AG09309 (cell line): ENCODE measurements around the gene TBC1D22B.

Experiments used
- DNase-seq: peaks from one replicate; pipeline ENCODE4 v3.0.0-alpha.2; 2010; ENCODE audit warnings: low read depth
- H3K4me3 ChIP-seq: 2 replicates; pipeline ENCODE4 v1.5.1; 2011; ENCODE audit warnings: mild to moderate bottlenecking, low read depth, low read length, moderate library complexity; ENCODE audit not compliant: control insufficient read depth
- CTCF ChIP-seq: IDR thresholded peaks from 2 replicates; pipeline ENCODE4 v1.5.1; 2011; ENCODE audit warnings: mild to moderate bottlenecking, low read depth, low read length, inconsistent platforms; ENCODE audit not compliant: insufficient read depth, control insufficient read depth; ENCODE audit errors: missing control alignments

The TBC1D22B gene

DNA sequence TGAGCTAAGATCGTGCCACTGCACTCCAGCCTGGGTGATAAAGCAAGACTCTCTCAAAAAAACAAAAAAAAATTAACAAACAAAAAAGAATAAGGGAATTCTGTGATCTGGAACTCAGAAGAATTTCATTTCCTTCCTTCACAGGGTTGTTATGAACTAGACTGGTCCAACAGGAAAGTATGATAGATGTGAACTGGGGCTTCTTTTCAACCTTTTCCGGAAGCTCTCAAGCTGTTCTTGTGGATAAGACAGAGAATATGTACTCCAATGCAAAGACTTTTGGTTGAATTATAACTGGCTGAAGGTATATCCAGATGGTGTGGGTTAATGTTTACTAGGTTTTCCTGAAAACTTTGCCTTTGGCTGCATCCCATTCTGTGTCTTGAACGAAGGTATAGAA is 101.5 kb downstream of the TBC1D22B start:
- TF ChIP-seq CTCF = no peak
- no peak overlapping the region for H3K4me3 ChIP-seq
- no peak for DNase-seq

- TF ChIP-seq CTCF = no peak
- no peak for DNase-seq
- no peak overlapping the region for H3K4me3 ChIP-seq
Measured at GRCh38 chr6:37362101-37362828, 104.7 kb downstream of the TBC1D22B start.

- DNase-seq = no peak
- peak; percentile 15 for TF ChIP-seq CTCF
- H3K4me3 ChIP-seq = no peak overlapping the region
Measured at GRCh38 chr6:37365791-37366190, 108.2 kb downstream of the TBC1D22B start.

DNA sequence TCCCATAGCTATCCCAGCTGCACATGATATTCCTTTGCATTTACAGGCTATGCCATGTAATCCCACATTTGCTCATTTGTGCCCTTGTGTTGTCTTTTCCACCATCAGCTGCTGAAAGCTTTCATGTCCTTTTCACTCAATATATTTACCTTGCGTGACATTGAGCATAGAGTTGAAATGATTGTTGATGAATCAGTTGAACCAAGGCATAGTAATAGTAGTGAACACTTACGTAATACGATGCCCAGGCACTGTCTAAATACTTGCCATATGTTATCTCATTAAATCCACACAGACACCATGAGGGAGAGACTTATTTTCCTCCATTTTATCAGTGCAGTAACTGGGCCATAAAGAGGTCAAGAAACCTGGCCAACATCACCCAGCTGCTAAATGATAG is 109.3 kb downstream of the TBC1D22B start:
- no peak overlapping the region for H3K4me3 ChIP-seq
- TF ChIP-seq CTCF = no peak
- no peak for DNase-seq

DNA sequence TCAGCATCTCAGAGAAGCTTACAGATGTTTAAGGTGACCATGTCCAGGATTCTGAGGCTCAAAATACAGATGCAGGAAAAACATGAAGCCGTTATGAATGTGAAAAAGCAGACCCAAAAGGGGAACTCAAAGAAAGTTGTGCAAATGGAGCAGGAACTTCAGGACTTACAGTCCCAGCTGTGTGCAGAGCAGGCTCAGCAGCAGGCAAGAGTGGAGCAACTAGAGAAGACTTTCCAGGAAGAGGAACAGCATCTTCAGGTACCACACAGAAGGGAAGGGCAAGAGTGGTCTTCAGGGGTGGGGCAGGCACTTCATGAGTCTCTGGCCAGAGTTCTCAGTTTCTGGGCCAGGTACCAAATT is 111.4 kb downstream of the TBC1D22B start:
- TF ChIP-seq CTCF = no peak
- H3K4me3 ChIP-seq = no peak overlapping the region
- DNase-seq = no peak

DNA sequence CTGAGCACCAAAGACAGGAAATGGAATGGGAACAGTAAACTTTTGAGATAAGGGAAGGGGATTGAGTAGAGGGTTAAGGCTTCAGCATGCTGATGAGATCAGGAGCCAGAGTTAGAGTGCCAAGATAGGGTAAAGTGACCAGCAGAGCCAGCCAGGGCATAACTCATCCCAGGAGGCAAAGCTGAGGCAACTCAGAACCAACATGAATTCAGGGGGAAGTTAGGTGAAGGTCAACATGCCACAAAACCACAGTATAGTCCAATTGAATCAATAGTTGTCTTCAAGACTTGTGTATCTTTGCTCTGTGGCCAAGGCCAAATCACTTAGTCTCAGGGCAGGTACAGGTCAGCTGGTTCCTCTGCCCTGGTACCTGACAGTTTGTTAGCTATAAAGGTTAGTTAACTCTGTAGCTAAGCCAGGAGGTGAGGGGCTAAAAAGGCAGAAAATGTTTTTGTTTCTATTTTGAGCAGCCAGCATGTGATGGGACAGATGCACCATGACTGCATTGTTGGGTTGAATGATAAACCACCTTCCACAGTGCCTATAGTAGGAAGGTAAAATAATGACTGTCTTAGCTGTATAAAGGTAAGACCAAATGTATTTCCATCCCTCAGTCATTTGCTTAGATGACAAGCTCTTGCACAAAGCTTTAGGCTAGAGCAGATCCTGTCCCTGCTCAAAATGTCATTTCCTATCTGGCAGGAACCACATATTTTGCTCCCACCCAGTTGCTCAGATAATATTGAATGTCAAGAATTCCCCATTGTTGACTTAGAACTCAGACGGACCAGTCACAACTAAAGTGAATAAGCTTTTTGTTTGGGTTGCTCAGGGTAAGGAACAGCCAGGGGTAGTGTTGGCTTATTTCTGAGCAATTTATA is 112.0 kb downstream of the TBC1D22B start:
- no peak overlapping the region for H3K4me3 ChIP-seq
- no peak for DNase-seq
- no peak for TF ChIP-seq CTCF
